GM19463 (cell line): ENCODE data around the gene ZNF440.
A peak's percentile ranks its signal among the peaks of the same experiment; 100 is the strongest.
"Not testable (repeated sequence)": the region's sequence is repeated elsewhere in the genome, so short reads cannot be mapped to it uniquely, and the experiment has no call there.

ENCODE experiments used
- ATAC-seq: cut with Tn5 transposase; IDR thresholded peaks from one replicate; pipeline ENCODE4 v1.9.1; 2021; ENCODE audit warnings: mild to moderate bottlenecking, moderate library complexity; ENCODE audit not compliant: unreplicated experiment

ZNF440 gene

GRCh38 chr19:11814029-11814699 is at the start of gene ZNF440:
TSS of gene ZNF440 (plus strand) at chr19:11814273. CDS start at chr19:11814448, 175 bp downstream.
- ATAC-seq, result peak; percentile 100

DNA sequence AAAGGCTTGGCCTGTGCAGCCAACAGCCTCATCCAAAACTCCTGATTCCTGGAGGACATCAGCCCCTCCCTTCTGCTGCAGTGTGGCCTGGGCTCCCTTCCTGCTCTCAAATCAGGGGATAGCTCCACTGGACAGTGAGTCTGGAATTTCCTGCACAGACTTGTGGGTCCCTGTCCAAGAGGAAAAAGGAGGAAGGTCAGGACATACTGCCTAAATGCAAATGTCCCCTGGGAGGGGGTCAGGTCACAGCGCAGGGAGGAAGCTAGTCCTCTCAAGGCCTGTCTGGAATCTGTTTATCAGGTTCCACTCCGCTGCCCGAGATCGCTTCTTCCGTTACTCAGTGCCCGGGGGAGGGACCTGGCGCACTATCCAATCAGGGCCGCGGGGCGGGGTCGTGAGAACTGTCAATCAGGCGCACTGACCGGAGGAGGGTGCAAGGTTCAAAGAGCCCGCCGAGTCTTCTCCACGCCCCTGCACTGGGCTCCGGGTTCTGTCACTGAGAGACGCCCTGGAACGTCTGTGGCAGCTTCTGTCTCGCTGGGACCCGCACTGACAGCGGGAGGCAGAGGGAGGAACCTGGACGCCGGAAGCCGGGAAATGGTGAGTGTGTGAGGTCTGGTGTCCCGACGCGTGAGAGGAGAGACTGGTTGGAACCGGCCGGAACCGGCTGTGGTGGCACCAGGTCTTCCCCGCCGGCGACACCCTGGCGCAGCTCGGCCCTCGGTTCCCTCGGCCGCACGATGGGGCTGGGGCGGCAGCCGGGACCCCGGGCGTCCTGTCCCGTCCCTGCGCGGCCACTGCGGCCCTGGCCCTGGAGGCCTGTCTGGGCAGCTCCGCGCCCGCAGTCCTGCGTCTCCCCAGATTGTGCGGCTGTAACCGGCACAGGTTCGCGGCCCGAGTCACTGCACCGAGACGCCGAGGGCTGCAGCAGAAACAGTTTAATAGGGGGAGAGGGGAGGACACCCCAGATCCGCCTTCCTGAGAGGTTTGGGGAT is 47.2 kb upstream of the ZNF440 start, which contains the start of gene ZNF441:
ZNF441 (plus strand) TSS at position 404 of the 995 bp plus-strand sequence; CDS start at position 598, 194 bp downstream.
- ATAC-seq, result peak; percentile 98

GRCh38 chr19:11767633-11768133 is 46.4 kb upstream of the ZNF440 start:
- no peak for ATAC-seq

- ATAC-seq, result no peak
These were observed 44.1 kb upstream of the ZNF440 start for GRCh38 chr19:11769995-11770394.

DNA sequence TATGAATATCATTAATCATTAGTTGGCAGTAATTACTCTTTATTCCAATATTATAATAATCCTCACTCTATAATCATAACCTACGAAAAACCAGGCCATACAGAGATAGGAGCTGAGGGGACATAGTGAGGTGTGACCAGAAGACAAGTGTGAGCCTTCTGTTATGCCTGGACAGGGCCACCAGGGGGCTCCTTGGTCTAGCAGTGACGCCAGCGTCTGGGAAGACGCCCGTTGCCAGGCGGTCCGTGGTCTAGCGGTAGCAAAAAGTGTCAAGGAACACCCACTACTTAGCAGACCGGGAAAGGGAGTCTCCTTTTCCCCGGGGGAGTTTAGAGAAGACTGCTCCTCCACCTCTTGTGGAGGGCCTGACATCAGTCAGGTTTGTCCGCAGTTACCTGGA is 42.6 kb upstream of the ZNF440 start:
- not testable (repeated sequence) for ATAC-seq

- ATAC-seq, result not testable (repeated sequence)
These were observed 37.4 kb upstream of the ZNF440 start for GRCh38 chr19:11776669-11777068.

- no peak for ATAC-seq
These were observed 33.5 kb upstream of the ZNF440 start for GRCh38 chr19:11780431-11781020.

DNA sequence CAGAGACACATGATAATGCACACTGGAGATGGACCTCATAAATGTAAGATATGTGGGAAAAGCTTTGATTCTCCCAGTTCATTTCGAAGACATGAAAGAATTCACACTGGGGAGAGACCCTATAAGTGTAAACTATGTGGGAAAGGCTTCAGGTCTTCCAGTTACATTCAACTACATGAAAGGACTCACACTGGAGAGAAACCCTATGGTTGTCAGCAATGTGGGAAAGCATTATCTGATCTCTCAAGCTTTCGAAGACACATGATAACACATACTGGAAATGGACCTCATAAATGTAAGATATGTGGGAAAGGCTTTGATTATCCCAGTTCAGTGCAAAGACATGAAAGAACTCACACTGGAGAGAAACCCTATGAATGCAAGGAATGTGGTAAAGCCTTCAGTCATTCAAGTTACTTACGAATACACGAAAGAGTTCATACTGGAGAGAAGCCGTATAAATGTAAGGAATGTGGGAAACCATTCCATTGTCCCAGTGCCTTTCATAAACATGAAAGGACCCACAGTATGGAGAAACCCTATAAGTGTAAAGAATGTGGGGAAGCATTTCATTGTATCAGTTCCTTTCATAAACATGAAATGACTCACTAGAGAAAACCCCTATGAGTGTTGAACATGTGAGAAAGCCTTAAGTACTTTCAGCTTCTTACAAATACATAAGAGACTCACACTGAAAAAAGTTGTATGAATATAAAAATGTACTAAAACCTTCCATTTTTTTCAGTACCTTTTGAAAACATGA is 32.6 kb upstream of the ZNF440 start:
- ATAC-seq, result no peak

GRCh38 chr19:11783767-11784166 is 30.3 kb upstream of the ZNF440 start:
- ATAC-seq, result no peak

DNA sequence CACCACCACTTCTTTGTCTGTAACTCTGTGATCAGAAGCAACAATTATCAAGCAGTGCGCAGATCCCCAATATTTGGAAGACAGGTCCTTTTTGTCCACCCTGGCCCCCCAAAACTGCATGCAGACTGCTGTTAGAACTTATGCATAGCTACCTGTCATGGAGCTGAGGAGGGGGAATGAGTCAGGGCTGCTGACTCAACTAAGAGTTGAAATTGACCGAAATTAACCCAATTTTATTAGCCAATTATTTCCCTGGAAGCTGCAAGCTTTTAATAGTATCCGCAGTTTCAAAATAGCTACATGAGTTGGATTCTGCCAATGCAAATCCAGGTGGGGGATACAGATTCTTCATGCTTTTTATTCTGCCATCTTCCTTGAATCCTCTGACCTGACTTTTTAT is 29.7 kb upstream of the ZNF440 start:
- no peak for ATAC-seq

DNA sequence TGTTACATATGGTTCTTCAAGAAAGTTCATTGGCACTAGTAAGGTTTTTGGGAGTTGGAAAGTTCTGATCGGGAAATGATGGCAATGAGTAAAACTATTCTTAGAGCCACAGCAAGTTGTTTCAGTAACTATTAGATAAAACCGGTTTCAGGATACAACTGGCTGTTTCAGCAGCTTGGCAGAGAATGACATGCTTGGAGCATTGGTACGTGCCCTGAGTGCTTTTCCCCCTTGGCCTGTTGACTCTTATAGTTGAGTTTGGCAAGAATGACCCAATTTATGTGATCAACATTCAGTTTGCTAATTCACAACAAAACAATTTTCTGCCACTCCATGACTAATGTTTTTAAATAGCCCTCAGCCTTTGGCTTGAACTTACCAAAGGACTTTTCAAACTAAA is 26.5 kb upstream of the ZNF440 start:
- ATAC-seq, result no peak

DNA sequence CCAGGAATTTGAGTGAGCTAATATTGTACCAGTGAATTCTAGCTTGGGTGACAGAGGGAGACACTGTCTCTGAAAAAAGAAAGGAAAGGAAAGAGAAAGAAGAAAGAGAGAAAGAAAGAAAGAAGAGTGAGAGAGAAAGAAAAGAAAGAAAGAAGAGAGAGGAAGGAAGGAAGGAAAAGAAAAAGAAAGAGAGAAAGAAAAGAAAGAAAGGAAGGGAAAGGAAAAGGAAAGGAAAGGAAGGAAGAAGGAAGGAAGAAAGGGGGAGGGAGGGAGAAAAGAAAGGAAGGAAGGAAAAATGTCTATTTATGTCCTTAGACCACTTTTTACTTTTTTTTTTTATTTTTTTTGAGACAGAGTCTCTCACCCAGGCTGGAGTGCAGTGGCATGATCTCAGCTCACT is 21.1 kb upstream of the ZNF440 start:
- ATAC-seq, result no peak

- ATAC-seq, result peak; percentile 55
These were observed 16.6 kb upstream of the ZNF440 start for GRCh38 chr19:11797491-11797890.

DNA sequence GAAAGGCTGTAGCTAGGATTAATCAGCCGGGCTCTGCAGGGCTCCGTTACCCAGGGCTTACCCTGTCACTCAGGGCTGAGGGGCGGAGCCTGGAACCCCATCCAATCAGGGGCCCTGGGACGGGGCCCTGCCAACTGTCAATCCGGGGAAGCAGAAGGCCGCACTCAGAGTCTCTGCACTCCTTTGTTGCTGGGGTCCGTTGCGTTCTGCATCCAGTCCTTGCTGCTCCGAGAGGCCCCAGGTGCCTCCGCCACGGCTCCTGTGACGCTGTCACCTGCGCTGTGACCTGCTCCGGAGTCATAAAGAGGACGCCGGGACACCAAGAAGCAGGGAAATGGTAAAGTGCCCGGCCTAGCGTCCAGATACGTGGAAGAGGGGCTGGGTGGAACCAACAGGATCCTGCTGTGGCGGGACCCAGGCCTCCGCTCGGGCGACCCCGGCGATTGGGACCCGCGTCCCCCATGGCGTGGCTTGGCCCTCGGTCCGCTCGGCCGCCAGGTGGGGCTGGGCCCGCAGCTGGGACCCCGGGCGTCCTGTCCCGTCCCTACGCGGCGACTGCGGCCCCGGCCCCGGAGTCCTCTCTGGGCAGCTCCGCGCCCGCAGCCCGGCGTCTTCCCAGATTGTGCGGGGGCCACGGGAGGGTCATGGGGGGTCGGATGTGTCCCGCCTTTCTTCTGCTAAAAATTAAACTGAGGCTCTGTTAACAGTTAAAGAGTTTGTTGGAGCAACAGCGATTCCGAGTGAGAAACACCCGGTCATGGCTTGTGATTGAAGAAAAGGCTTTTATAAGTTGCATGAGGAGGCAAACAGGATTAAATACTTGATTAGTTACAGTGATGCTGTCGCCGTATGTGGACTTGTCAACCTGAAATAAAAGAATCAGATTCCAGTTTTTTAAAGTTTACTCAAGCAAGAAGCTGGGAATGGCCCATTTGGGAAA is 15.4 kb upstream of the ZNF440 start, which contains the start of gene ZNF491:
ZNF491 (plus strand) TSS at position 133 of the 940 bp plus-strand sequence. CDS start 7,431 bp downstream, outside the sequence.
- ATAC-seq, result peak; percentile 93

DNA sequence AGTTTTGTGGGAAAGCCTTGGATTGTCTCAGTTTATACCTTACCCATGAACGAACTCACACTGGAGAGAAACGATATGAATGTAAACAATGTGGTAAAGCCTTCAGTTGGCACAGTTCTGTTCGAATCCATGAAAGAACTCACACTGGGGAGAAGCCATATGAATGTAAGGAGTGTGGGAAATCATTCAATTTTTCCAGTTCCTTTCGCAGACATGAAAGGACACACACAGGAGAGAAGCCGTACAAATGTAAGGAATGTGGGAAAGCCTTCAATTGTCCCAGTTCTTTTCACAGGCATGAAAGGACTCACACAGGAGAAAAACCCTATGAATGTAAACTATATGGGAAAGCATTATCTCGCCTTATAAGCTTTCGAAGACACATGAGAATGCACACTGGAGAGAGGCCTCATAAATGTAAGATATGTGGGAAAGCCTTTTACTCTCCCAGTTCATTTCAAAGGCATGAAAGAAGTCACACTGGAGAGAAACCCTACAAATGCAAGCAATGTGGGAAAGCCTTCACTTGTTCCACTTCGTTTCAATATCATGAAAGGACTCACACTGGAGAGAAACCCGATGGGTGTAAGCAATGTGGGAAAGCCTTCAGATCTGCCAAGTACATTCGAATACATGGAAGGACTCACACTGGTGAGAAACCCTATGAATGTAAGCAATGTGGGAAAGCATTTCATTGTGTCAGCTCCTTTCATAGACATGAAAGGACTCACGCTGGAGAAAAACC is 7.5 kb upstream of the ZNF440 start:
- ATAC-seq, result no peak

DNA sequence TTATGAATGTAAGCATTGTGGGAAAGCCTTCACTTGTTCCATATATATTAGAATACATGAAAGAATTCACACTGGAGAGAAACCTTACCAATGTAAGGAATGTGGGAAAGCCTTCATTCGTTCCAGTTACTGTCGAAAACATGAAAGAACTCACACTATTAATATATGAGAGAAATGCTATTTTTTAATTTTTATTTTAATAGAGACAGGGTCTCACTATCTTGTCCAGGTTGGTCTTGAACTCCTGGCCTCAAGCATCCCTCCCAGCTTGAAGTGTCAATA is 7.0 kb upstream of the ZNF440 start:
- no peak for ATAC-seq

DNA sequence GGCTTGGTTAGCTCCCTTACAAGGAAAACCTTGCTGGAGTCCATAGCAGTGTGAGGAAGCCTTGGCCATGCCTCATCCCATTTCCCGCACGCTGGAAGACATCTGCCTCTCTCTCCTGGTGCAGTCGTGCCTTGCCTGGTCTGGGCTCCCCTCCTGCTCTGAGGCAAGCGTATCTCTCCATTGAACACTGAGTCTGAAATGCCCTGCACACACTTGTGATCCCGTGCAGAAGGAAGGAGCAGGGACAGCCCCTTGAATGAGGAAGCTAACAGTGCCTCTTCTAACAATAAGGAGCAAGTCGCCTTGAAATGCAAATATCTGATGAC is 407 bp upstream of the ZNF440 start:
- ATAC-seq, result peak; percentile 29

DNA sequence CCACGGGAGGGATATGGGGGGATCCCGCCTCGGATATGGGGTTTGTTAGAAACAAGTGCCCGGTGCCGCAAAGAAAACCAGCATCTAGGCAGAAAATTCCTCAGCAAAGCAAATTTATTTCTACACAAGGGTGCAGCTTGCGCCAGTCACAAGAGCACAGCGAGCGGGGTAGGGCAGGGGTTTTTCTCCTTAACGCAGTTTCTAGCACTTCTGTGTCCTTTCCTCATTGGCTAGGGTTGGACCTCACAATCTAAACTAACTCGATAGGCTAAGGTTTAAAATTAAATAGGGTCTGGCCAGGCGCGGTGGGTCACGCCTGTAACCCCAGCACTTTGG is 595 bp downstream of the ZNF440 start:
- ATAC-seq, result no peak

- ATAC-seq, result no peak
These were observed 7.5 kb downstream of the ZNF440 start for GRCh38 chr19:11821474-11822109.
